Fibroblast of villous mesenchyme (primary cell): ENCODE measurements around the gene FFAR4. TPM values are rescaled to one million over a fixed set of nuclear protein-coding genes. Genes with fewer than 3 reads are reported as not detected.
A peak's percentile ranks its signal among the peaks of the same experiment; 100 is the strongest.

ENCODE experiments used
- DNase-seq: peaks from one replicate; pipeline ENCODE4 v3.0.0-alpha.2; 2010; ENCODE audit warnings: low read depth
- H3K4me3 ChIP-seq: 2 replicates; pipeline ENCODE4 v1.5.1; 2011; ENCODE audit warnings: low read depth, mild to moderate bottlenecking, low read length
- CTCF ChIP-seq: IDR thresholded peaks from 2 replicates; pipeline ENCODE4 v1.5.1; 2012; ENCODE audit warnings: low read depth, mild to moderate bottlenecking, low read length; ENCODE audit not compliant: insufficient read depth
- total RNA-seq: library from RNA; depleted of rRNA; stranded (reverse); fragments of >200 nt; gene quantifications from 2 replicates; pipeline ENCODE4 v1.2.3, GENCODE V29; 2012

The FFAR4 gene
- total RNA-seq, 1 donor = not detected

GRCh38 chr10:93597075-93597599 is 30.7 kb downstream of the FFAR4 start:
- no peak for DNase-seq
- no peak overlapping the region for H3K4me3 ChIP-seq
- no peak for TF ChIP-seq CTCF

GRCh38 chr10:93598157-93598556 is 31.7 kb downstream of the FFAR4 start:
- no peak overlapping the region for H3K4me3 ChIP-seq
- no peak for TF ChIP-seq CTCF
- no peak for DNase-seq

- no peak overlapping the region for H3K4me3 ChIP-seq
- DNase-seq = no peak
- no peak for TF ChIP-seq CTCF
Measured at GRCh38 chr10:93599335-93599734, 32.9 kb downstream of the FFAR4 start.

GRCh38 chr10:93599778-93600177 is 33.3 kb downstream of the FFAR4 start:
- H3K4me3 ChIP-seq = no peak overlapping the region
- no peak for DNase-seq
- no peak for TF ChIP-seq CTCF

- no peak for TF ChIP-seq CTCF
- peak; percentile 41 for DNase-seq
- H3K4me3 ChIP-seq = no peak overlapping the region
Measured at GRCh38 chr10:93600446-93601145, 34.1 kb downstream of the FFAR4 start.

GRCh38 chr10:93601146-93601773 is 34.8 kb downstream of the FFAR4 start, which contains the start of gene RBP4:
Gene RBP4 (minus strand): TSS chr10:93601235. CDS start chr10:93601028, 207 bp downstream.
- TF ChIP-seq CTCF = no peak
- peak; percentile 4 for DNase-seq
- H3K4me3 ChIP-seq = peak within 1 kb of the TSS; percentile 18
